Measurements from ENCODE around the gene GAS2.

The GAS2 gene

GRCh38 chr11:22787551-22788162, 121.2 kb downstream of the GAS2 start:
- no peak for DNase-seq (ENCODE audit: low read depth)

DNA sequence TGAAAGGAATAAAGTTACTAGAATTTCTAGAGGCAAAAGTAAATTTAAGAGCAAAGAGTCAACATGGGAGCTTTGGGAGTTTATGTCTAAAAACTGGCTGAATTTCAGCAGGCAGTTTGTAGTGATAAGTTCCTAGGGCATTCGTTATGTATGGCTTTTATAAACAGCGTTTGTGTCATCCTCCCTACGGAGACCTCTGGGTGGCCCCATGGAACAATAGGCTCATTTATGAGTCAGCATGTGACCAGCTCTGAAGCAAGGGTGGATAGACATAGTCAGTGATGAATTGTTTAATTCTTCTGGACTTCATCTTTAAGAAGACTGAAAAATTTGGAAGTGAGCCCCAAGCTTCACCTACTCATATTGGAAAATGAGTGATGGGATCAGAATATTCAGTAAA, 126.1 kb downstream of the GAS2 start:
- DNase-seq (ENCODE audit: low read depth): no peak

- DNase-seq (ENCODE audit: low read depth): no peak
Observed at GRCh38 chr11:22795914-22796313, 129.5 kb downstream of the GAS2 start.

DNA sequence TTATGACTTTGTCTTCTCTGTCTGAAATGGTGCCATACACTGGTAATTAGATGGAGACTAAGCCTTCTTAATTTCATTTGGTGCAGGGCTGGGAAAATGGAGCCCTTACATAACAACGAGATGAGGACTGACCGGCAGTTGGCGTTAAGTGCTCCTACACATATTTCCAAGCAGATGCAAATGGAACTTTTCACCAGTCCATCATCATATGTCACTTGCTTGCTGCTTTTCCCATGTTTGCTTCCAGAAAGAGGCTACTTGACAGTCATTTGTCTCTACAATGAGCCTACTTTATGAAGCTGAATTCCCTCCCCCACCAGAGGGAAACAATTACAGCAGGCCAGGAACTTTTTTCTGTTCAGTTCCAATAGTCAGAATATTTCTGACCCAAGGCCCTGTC, 130.6 kb downstream of the GAS2 start:
- DNase-seq (ENCODE audit: low read depth): no peak

DNA sequence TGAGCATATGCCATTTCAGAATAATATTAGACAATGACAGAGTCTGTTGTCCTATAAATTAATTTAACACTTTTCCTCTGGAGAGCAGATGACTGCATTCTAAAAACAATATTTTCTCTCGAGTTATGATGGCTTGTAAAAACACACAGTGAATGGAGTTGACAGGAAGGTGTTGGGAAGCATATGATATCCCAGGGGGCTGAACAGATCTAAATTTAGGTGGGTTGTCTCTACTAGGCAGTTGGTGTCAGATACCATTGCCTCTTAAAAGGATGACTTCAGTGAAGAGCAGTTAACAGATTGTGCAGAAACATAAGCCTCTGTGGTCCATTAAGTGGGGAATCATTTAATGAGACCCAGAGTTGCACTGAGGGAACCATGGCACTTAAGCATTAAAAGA, 132.5 kb downstream of the GAS2 start:
- DNase-seq (ENCODE audit: low read depth): no peak

GRCh38 chr11:22800482-22800881, 134.1 kb downstream of the GAS2 start:
- DNase-seq (ENCODE audit: low read depth): no peak

GRCh38 chr11:22802861-22803260, 136.4 kb downstream of the GAS2 start:
- no peak for DNase-seq (ENCODE audit: low read depth)

DNA sequence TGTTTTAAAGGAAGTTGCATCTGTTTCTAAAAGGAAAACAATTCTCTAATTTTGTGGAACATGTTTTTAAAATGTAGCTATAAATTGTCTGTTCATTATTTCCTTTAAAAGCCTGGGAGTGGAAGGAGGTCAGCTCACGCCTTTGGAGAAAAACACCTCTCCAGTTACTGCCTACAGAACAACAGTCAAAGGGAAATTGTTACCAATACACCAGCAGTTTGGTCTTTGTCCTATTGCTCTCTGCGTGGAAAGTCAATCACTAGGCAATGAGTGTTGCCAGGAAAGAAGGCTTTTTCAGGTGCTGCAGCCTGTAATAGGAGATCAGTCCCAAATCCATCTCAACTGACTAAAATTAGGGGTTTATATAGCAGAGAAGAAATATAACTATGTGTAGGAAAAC, 141.0 kb downstream of the GAS2 start:
- DNase-seq (ENCODE audit: low read depth): no peak

GRCh38 chr11:22807855-22808570, 141.6 kb downstream of the GAS2 start:
- no peak for DNase-seq (ENCODE audit: low read depth)

DNA sequence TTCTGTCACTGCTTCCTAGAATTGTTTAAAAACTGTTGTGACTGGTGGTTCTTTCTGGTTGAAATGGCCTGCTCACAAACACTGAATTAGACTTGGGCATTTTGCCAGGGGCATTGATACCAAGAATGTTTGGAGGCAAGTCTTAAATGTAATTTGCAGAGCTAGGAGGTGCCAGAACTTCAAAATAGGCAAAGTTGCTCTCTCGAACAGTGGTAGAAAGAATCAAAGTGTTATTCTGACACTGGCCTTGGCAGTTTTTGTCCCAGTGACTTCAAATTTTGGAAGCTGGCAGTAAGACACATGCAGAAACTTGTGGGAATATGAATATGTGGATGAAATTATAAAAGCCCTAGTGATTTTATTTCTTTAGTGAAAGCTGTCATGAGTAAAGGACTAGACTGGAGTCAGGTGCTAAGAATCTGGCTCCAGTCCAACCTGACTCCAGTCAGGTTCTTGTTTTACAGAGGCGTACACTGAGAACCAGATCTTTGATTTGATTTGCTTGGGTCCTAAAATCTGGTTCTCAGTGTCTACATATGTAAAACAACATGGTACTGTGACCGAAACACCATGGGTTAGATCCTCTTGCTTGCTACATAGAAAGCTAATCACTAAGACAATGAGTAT, 142.3 kb downstream of the GAS2 start:
- DNase-seq (ENCODE audit: low read depth): no peak

DNA sequence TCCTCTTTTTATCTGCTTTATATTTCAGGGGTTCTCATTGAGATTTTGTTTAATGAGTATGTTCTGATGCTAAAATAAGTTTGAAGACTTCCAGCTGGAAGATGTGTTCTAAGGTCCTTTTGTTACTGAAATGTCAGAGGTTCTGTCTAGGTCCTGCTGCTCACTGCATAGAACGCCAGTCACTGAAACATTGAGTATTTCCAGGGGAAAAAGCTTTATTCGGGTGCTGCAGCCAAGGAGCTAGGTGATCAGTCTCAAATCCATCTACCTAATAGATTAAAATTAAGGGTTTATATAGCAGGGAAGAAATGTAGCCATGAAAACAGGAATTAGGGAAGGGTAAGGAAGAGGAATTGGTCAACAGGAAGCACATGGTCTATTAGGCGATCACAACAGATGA, 143.5 kb downstream of the GAS2 start:
- DNase-seq (ENCODE audit: low read depth): no peak

DNA sequence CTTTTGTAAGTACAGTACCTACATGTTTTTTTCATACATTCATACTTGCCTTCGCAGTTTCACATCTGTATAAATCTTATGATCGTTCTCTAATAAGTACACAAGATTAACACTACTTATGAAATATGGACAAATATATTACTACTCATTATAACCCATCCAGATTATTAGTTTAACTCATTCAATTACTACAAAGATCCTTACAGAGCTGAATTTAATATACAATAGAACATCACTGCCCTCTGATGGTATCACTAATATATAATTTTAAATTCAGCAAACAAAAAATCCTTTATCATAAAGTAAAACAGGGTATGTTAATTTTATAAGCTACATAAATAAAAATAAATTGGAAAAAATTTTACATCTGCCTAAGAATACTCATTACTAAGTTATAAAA, 155.8 kb downstream of the GAS2 start:
- no peak for DNase-seq (ENCODE audit: low read depth)

- no peak for DNase-seq (ENCODE audit: low read depth)
Observed at GRCh38 chr11:22828373-22828772, 162.0 kb downstream of the GAS2 start.

GRCh38 chr11:22829231-22830081, 163.0 kb downstream of the GAS2 start, which contains the start of gene SVIP:
TSS of gene SVIP (minus strand) at chr11:22829801. CDS start at chr11:22829748, 53 bp downstream.
- DNase-seq (ENCODE audit: low read depth): peak; percentile 88

- no peak for DNase-seq (ENCODE audit: low read depth)
Observed at GRCh38 chr11:22830082-22830414, 163.6 kb downstream of the GAS2 start.

GRCh38 chr11:22832315-22833015, 166.1 kb downstream of the GAS2 start:
- no peak for DNase-seq (ENCODE audit: low read depth)

DNA sequence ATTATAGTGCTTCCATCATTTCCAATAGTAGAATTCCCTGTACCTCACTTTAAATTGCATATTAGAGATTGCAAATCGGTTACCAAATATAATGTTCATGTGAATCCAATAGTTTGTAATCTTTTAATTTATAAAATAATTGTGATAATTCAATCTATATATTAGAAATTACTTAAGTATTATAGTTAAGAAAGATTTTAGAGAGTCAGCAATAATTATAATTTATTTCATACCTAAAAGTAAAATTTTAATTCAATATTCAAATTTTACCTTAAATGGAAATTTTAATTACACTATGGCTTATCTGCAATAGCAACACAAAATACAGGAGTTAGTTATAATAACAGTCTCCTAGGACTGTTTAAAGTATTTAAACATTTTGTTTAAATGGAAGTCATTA, 180.3 kb downstream of the GAS2 start:
- DNase-seq (ENCODE audit: low read depth): no peak

GRCh38 chr11:22851477-22851876, 185.1 kb downstream of the GAS2 start:
- no peak for DNase-seq (ENCODE audit: low read depth)

- no peak for DNase-seq (ENCODE audit: low read depth)
Observed at GRCh38 chr11:22859756-22860155, 193.3 kb downstream of the GAS2 start.

DNA sequence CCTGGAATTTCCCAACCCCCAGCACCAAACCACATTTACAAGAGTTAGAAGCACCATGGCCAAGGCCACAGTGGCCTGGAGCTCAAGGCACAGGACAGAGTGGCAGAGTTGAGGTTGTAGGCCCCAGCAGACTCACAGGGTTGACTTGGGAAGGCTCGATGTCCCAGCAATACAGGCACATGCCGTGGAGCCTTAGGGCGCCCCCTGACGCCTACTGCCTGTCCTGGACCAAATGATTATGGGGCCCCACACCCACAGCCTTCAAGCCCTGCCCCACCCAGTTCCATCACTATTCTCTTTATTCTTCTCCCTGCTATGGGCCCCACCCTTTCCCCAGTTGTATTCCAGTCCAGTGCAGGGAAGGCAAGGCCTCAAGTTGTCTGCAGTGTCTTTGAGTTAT, 193.8 kb downstream of the GAS2 start, which contains the start of gene CCDC179:
Gene CCDC179 (minus strand): TSS at position 234 of the 400 bp plus-strand sequence. CDS start 53 bp downstream, at position 181.
- no peak for DNase-seq (ENCODE audit: low read depth)

Data from stimulated activated CD8-positive, alpha-beta memory T cell treated with anti-CD3 and anti-CD28 coated beads, Interleukin-4, amount 100 ng/mL, for 24 hours (primary cell).